HG02642 (cell line): ENCODE data around the gene SMPX.

Experiments
- ATAC-seq: cut with Tn5 transposase; IDR thresholded peaks from one replicate; pipeline ENCODE4 v1.9.1; 2021; ENCODE audit warnings: mild to moderate bottlenecking; ENCODE audit not compliant: unreplicated experiment, poor library complexity

SMPX gene

GRCh38 chrX:21717802-21718201 lies 40.1 kb downstream of the SMPX start:
- ATAC-seq = no peak

DNA sequence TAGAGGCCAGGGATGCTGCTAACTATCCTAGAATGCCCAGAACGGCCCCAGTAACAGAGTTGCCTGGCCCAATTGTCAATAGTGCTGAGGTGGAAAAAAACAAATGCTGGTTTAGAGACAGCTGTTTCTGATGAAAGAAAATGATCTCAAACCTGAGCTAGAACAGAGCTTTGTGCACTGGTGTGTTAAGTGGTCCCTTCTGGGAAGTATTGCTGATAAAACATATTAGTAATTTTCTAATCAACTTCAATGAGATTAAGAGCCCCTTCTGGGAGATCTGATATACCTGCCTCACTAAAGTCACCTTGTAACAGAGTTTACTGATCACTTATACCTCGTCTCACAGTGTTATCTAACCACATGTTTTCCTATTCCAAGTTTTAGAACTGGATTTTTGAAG lies 42.1 kb downstream of the SMPX start:
- ATAC-seq = no peak

GRCh38 chrX:21715337-21715736 lies 42.6 kb downstream of the SMPX start:
- no peak for ATAC-seq

- no peak for ATAC-seq
Observed at GRCh38 chrX:21711848-21712197, 46.1 kb downstream of the SMPX start.

- ATAC-seq = no peak
Observed at GRCh38 chrX:21711129-21711847, 46.6 kb downstream of the SMPX start.

- ATAC-seq = no peak
Observed at GRCh38 chrX:21708116-21708515, 49.8 kb downstream of the SMPX start.

GRCh38 chrX:21705225-21705624 lies 52.7 kb downstream of the SMPX start:
- no peak for ATAC-seq

- no peak for ATAC-seq
Observed at GRCh38 chrX:21702725-21703124, 55.2 kb downstream of the SMPX start.

DNA sequence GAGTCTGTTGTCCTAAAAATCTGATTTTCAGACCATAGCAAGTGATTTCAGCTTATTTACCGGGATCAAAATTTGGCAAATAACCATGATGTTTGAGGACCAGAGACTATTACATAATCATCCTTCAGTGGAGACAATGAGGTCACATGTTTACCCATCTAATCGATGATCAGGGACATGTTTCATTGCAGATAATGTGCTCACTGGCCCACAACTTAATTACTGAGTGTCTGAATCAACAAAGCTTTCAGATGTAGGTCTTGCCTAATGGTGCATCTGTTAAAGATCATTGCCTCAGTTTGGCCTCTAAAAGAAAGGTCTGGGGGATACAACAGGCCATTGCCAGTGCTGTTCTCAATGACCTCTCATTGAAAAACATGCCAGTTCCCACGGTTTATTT lies 56.9 kb downstream of the SMPX start:
- no peak for ATAC-seq

GRCh38 chrX:21700275-21700674 lies 57.6 kb downstream of the SMPX start:
- no peak for ATAC-seq

DNA sequence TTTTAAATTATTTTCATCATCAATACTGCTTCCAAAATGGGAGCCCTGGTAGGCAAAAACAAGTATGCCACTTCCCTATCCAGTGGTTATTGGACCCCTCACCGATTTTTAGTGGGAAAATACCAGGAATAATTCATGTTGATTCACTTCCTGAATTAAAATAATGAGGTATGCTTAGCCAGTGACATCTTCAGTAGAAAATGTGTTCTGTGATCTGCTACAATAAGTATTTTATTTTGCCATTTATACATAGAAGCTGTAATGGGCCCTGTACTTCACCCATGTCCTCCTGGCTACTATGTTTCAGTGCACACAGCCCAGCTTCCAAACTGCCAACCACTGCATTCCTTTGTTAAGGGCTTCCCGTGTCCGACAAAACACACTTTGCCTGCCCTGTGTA lies 58.8 kb downstream of the SMPX start:
- no peak for ATAC-seq

GRCh38 chrX:21698272-21698671 lies 59.6 kb downstream of the SMPX start:
- no peak for ATAC-seq

- ATAC-seq = no peak
Observed at GRCh38 chrX:21691512-21692018, 66.4 kb downstream of the SMPX start.

DNA sequence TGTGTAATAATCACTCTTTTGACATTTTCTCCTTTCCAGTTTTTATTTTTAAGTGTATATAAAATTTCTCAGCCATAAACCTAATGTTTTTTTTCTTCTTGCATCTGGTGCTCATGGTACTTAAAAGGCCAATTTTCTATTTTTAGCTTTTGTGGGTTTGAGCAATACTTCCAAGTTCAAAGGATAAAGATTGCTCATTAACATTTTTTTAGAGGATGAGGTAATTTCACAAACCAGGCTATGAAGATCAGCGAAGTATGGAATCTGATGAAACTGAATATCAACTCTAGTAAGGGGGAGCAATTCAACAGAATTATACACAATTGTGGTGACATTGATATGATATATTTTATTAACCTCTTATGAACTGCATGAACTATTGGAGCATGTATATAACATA lies 74.0 kb downstream of the SMPX start:
- ATAC-seq = no peak

GRCh38 chrX:21678048-21678612 lies 79.8 kb downstream of the SMPX start:
- no peak for ATAC-seq

DNA sequence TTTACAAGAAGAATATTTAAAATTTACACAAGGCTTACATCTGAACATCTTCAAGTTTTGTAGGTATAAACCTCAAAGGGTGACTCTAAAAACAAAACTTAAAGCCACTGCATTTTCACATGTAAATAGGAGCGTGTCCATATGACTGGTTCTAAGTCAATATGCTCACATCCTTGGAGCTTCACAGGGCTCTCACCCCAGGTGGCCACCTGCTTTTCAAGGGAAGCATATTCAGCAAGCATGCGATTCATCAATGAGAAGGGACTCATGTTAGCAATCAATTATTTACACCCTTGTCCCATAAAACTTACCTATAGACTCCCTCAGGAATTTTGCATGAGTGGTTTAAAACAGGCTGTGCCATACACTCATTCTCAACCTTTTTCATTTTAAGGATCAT lies 82.0 kb downstream of the SMPX start:
- no peak for ATAC-seq

DNA sequence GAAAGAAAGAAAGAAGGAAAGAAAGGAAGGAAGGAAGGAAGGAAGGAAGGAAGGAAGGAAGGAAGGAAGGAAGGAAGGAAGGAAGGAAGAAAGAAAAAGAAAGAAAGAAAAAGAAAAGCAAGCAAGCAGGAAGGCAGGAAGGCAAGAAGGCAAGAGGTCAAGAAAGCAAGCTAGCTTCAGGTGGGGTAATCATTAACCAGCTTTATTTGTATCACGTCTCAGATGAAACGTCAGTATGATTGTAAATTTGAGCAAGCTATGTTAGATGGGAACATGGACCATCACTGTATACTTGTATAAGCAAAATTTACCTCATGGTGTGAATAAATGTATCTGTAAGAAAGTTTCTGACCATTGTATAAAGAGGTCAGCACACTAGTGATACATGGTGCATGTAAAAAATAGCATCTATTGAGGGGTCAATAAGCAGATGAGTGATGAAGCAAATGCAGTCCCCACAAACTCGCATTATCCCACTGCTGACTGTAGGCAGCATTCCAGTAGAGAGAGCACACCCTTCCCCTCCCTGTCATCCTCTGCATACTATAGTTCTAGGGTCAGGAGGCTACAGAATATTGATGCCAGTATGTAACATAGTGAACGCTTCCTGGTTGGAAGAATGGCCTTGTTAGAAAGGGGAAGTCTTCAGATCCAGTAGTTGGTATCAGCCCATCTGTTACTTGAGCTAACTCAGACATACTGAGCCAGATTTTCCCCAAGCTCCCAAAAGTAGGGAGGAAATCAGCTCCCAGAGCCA lies 83.3 kb downstream of the SMPX start:
- ATAC-seq = no peak

DNA sequence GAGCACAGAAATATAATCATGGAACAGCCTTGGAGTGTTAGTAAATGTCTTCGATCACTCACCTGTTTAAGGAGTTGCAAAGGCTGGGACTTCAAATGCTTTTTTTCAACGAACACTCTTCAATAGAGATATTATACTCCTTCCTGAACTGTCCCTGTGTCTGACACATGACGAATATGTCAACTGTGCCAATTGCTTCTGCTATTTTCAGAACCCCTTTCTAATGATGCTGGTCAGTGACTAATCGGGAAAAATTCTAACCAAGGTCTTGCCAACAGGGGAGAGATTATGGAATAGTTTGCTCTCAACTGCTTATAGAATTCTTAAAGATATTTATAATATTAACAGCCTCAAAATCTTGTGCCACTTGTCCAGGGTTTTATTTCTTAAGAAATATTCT lies 91.2 kb downstream of the SMPX start:
- no peak for ATAC-seq

DNA sequence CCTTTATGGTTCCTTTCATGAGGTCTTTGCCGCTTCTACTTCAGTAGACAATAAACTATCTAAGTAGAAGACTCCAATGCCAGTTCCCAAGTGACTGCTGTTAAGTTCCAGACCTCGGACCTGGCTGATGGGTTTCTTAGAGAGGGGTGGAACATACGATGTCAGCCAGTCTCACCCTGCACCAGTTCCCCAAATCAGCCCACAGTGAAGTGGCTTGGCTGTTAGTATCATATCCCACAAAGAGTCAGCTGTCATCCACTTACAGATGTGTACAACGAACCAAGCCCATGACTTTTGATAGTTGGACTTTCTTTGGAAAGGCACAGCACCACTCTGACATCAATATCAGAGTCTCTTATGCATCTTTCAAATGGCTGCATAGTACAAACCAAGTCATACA lies 91.7 kb downstream of the SMPX start:
- ATAC-seq = no peak

GRCh38 chrX:21662761-21663160 lies 95.2 kb downstream of the SMPX start:
- ATAC-seq = no peak

DNA sequence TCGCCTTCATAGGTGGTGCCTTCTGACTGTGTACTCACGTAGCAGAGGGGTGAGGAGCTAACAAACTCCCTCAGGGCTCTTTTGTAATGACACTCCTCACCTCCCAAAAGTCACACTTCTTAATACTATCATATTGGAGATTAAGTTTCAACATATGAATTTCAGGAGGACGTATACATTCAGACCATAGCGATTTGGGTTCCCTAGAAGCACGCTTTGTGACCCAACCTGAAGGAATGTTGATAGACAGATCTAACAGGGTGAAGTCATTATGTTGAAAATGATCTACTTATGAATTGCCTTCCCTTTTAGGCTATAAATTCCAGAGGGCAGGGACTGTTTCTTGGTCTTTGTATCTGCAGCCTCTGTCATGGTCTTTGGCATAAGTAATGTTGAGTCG lies 96.6 kb downstream of the SMPX start:
- ATAC-seq = no peak

- no peak for ATAC-seq
Observed at GRCh38 chrX:21660156-21660555, 97.8 kb downstream of the SMPX start.
